Gastrocnemius medialis (tissue), 4 donors: ENCODE measurements around the gene RNU1-4.
"Not testable (repeated sequence)": the region's sequence is repeated elsewhere in the genome, so short reads cannot be mapped to it uniquely, and the experiment has no call there.

Experiments
- POLR2A ChIP-seq, 2 donors: fragments of 450-650 bp; IDR thresholded peaks; one replicate each; pipeline ENCODE4 v1.6.1; 2017; ENCODE audit warnings: antibody characterized with exemption in 2 of 2, mild to moderate bottlenecking in 2 of 2, moderate library complexity in 2 of 2
- TF ChIP-seq, protein P1 (sequence below), 5 experiments: fragments of 450-650 bp in 3 of 5; fragments of 200-600 bp in 2 of 5; sonication (generic) in 2 of 5; IDR thresholded peaks in 4 of 5; conservative IDR thresholded peaks in 1 of 5; 1 replicate in 4 of 5; 2 replicates in 1 of 5; pipeline ENCODE4 v1.5.1; 2016 to 2019; ENCODE audit warnings: antibody characterized with exemption in 5 of 5, mild to moderate bottlenecking in 3 of 5, moderate library complexity in 3 of 5

DNA sequence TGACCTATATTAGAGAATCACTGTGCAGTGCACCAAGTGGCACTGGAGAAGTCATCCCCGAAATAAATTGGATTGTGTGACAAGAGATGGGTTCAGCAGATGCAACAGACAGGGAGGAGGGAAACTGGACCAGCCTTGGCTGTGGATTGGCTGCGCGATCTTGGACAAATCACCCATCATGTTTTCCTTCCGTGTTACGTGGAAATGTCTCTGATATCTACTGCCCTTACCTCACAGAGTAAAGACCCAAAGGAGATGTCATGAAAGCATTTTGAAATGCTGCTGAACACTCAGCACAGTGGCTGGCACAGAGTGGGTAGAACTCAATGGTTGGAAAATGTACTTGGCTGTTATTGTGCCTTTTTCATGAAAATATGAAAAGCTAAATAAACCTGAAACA lies 39.2 kb downstream of the RNU1-4 start:
- not testable (repeated sequence) for TF ChIP-seq POLR2A (IDR thresholded peaks at IDR 0.05)
- TF ChIP-seq, protein P1, sequence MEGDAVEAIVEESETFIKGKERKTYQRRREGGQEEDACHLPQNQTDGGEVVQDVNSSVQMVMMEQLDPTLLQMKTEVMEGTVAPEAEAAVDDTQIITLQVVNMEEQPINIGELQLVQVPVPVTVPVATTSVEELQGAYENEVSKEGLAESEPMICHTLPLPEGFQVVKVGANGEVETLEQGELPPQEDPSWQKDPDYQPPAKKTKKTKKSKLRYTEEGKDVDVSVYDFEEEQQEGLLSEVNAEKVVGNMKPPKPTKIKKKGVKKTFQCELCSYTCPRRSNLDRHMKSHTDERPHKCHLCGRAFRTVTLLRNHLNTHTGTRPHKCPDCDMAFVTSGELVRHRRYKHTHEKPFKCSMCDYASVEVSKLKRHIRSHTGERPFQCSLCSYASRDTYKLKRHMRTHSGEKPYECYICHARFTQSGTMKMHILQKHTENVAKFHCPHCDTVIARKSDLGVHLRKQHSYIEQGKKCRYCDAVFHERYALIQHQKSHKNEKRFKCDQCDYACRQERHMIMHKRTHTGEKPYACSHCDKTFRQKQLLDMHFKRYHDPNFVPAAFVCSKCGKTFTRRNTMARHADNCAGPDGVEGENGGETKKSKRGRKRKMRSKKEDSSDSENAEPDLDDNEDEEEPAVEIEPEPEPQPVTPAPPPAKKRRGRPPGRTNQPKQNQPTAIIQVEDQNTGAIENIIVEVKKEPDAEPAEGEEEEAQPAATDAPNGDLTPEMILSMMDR (IDR thresholded peaks at IDR 0.05 in 4 of 5, conservative IDR thresholded peaks at IDR 0.05 in 1 of 5), result not testable (repeated sequence)
